Right renal pelvis (tissue), 4 donors: ENCODE data around the gene RPAP2. TPM values are rescaled to one million over a fixed set of nuclear protein-coding genes. Genes with fewer than 3 reads are reported as not detected.

ENCODE experiments used
- DNase-seq, 4 donors: peaks; one replicate each; pipeline ENCODE4 v3.0.0-alpha.2; 2013; ENCODE audit warnings: low read depth in 4 of 4, low spot score in 3 of 4, missing footprints in 1 of 4
- polyA plus RNA-seq, 4 donors: library from polyadenylated mRNA; unstranded; fragments of 120-200 nt; gene quantifications; one replicate each; pipeline ENCODE4 v1.2.1, GENCODE V29; 2013; ENCODE audit not compliant: insufficient read length in 4 of 4

The RPAP2 gene
- polyA plus RNA-seq, 4 donors = 28.9 to 38.7 (median 36.0) TPM

DNA sequence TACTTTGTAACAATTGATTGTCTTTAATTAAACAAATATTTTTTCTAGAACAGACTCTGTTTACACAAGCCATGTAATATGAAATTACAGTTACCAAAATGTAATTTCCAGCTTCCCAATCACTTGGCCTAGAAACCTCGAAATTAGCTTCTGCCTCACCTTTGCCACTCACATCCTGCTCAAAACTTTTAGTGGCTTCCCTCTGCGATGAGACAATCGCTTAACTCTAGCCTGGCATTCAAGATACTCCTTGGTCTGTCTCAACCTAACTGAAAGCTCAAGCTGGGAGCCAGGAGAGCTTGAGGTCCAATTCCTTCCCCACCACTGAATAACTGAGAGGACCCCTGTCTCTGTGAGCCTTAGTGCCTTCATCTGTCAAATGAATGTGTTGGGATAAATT is 145.0 kb downstream of the RPAP2 start:
- DNase-seq = no peak

DNA sequence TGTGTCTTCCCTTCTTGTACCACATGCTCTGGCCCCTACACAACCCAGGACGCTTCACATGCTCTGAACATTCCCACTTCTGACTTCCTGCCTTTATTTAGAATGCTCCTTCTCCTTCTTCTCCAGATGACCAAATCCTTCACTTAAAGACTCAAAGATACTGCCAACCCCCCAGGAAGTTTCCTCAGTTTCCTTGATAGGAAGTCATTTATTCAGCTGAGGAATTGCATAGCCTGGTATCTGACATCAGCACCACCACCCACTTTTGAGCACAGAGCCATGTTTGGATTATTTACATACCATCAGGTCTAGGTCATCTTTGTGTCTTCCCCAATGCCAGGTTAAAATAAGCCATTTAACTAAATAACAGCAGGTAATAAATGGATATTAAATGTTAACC is 145.5 kb downstream of the RPAP2 start:
- no peak for DNase-seq

GRCh38 chr1:92445865-92446264 is 147.0 kb downstream of the RPAP2 start:
- no peak for DNase-seq

DNA sequence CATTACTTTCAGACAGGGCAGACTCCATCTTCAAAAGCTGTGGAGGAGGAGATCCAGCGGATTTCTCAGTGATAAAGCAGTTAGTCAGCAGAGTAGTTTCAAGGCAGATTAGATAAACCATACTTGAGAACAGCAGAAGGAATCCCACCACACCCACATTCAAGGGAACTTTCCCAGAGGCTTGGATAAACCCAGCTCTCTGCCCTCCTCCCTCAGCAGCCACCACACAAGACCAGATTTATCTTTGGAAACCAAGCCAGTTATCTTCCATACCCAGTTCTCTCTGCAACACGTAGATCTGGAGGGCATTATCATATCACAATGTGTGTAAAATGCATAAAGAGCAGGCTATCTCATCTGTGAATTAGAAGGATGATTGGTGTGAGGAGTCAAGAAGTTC is 147.7 kb downstream of the RPAP2 start:
- no peak for DNase-seq

GRCh38 chr1:92447033-92447681 is 148.3 kb downstream of the RPAP2 start:
- no peak for DNase-seq

DNA sequence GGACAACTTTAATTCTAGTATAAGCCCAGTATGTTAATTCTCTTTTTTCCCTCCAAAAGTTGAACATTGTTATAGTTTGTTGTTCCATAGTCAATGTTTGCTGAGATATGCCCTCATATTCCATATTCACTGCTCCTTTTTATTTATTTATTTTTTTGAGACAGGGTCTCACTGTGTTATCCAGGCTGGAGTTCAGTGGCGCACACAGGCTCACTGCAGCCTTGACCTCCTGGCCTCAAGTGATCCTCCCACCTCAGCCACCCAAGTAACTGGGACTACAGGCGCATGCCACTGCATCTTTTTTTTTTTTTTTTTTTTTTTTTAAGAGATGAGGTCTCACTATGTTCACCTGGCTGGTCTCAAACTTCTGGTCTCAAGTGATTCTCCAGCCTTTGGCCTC is 149.1 kb downstream of the RPAP2 start:
- no peak for DNase-seq

Other genes starting within 250 kb of the RPAP2 start
- gene SETSIP, start 223.6 kb upstream of the RPAP2 start, polyA plus RNA-seq = 1 to 10 TPM in 1 of 4 donors, under 1 TPM in 3; 0.31 to 1.6 (median 0.59) TPM
- gene BTBD8, start 218.7 kb upstream of the RPAP2 start, polyA plus RNA-seq = 1 to 10 TPM; 6.0 to 7.2 (median 6.5) TPM
- gene C1orf146, start 81.1 kb upstream of the RPAP2 start, polyA plus RNA-seq = under 1 TPM in 1 of 4 donors, not detected in 3; 0.12 TPM
- 10 to 100 TPM; 18.8 to 31.3 (median 23.4) TPM for gene GLMN, start 72 bp upstream of the RPAP2 start, polyA plus RNA-seq
- under 1 TPM; 0.17 to 0.36 (median 0.23) TPM for gene GFI1, start 187.9 kb downstream of the RPAP2 start, polyA plus RNA-seq